Chondrocyte (in vitro differentiated cells): ENCODE measurements around the gene TMEM127. TPM values are rescaled to one million over a fixed set of nuclear protein-coding genes. Genes with fewer than 3 reads are reported as not detected.
"Not testable (repeated sequence)": the region's sequence is repeated elsewhere in the genome, so short reads cannot be mapped to it uniquely, and the experiment has no call there.

ENCODE experiments used
- DNase-seq: peaks from one replicate; pipeline ENCODE4 v3.0.0; 2021; ENCODE audit warnings: mixed read lengths, low spot score
- H3K27ac Mint-ChIP-seq: one replicate; pipeline ENCODE4 v1.8.0; 2021; ENCODE audit warnings: mild to moderate bottlenecking, moderate library complexity, mixed read lengths; ENCODE audit not compliant: unreplicated experiment
- H3K27me3 Mint-ChIP-seq: 2 replicates; pipeline ENCODE4 v1.8.0; 2021; ENCODE audit warnings: low read depth, mixed read lengths
- H3K36me3 Mint-ChIP-seq: 2 replicates; pipeline ENCODE4 v1.8.0; 2021; ENCODE audit warnings: low read depth, mixed read lengths
- H3K4me1 Mint-ChIP-seq: 2 replicates; pipeline ENCODE4 v1.8.0; 2021; ENCODE audit warnings: low read depth, mild to moderate bottlenecking, mixed read lengths
- H3K4me3 Mint-ChIP-seq: one replicate; pipeline ENCODE4 v1.8.0; 2021; ENCODE audit warnings: mild to moderate bottlenecking, moderate library complexity, mixed read lengths; ENCODE audit not compliant: unreplicated experiment
- H3K9me3 Mint-ChIP-seq: 2 replicates; pipeline ENCODE4 v1.8.0; 2021; ENCODE audit warnings: low read depth, mixed read lengths
- CTCF ChIP-seq: fragments of 200-600 bp; sonication (generic); IDR thresholded peaks from 2 replicates; pipeline ENCODE4 v1.5.0; 2021; ENCODE audit warnings: antibody characterized with exemption, mild to moderate bottlenecking, moderate library complexity
- total RNA-seq: library from RNA; stranded (reverse); gene quantifications from 3 replicates; pipeline ENCODE4 v1.2.1, GENCODE V29; 2021

TMEM127 gene
- total RNA-seq, 1 donor from 2014 or later, result 54.4 TPM

- Mint-ChIP-seq H3K9me3 (no peaks in the 10 kb centered on the region), H3K4me3 (peak within 1 kb of the TSS; percentile 99), H3K4me1 (peaks cover 36% of the 10 kb centered on the region), H3K27ac (peak within 1 kb of the TSS; percentile 96), H3K36me3 (peaks cover 19% of the 10 kb centered on the region), H3K27me3 (no peaks in the 10 kb centered on the region)
- TF ChIP-seq CTCF, result no peak
- DNase-seq, result peak; percentile 90
Observed at GRCh38 chr2:96305091-96305978, 39.5 kb upstream of the TMEM127 start, which contains the start of gene SNRNP200. Gene SNRNP200 (minus strand): TSS chr2:96305546. CDS start chr2:96305437, 109 bp downstream.

GRCh38 chr2:96304606-96305005 is 38.8 kb upstream of the TMEM127 start:
- Mint-ChIP-seq H3K27me3 (no peaks in the 10 kb centered on the region), H3K4me3 (peak overlapping the region; percentile 99), H3K9me3 (no peaks in the 10 kb centered on the region), H3K27ac (peak overlapping the region; percentile 57), H3K4me1 (peaks cover 36% of the 10 kb centered on the region), H3K36me3 (peaks cover 19% of the 10 kb centered on the region)
- peak; percentile 59 for DNase-seq
- TF ChIP-seq CTCF, result no peak

GRCh38 chr2:96301865-96302264 is 36.1 kb upstream of the TMEM127 start:
- no peak for DNase-seq
- no peaks in the 10 kb centered on the region for H3K9me3 Mint-ChIP-seq
- peaks cover 41% of the 10 kb centered on the region for H3K36me3 Mint-ChIP-seq
- no peak overlapping the region for H3K27ac Mint-ChIP-seq
- TF ChIP-seq CTCF, result no peak
- peaks cover 36% of the 10 kb centered on the region for H3K4me1 Mint-ChIP-seq
- H3K4me3 Mint-ChIP-seq, result no peak overlapping the region
- no peaks in the 10 kb centered on the region for H3K27me3 Mint-ChIP-seq

- Mint-ChIP-seq H3K27me3 (no peaks in the 10 kb centered on the region), H3K27ac (no peak overlapping the region), H3K36me3 (peaks cover 57% of the 10 kb centered on the region), H3K4me3 (no peak overlapping the region), H3K9me3 (no peaks in the 10 kb centered on the region), H3K4me1 (peaks cover 3% of the 10 kb centered on the region)
- no peak for DNase-seq
- TF ChIP-seq CTCF, result no peak
Observed at GRCh38 chr2:96296925-96297324, 31.1 kb upstream of the TMEM127 start.

- not testable (repeated sequence) for DNase-seq, H3K27me3 Mint-ChIP-seq, H3K4me3 Mint-ChIP-seq, H3K9me3 Mint-ChIP-seq, H3K4me1 Mint-ChIP-seq, H3K27ac Mint-ChIP-seq
- peaks cover 66% of the 10 kb centered on the region for H3K36me3 Mint-ChIP-seq
Observed at GRCh38 chr2:96294271-96294670, 28.5 kb upstream of the TMEM127 start.
